Measurements from ENCODE around the gene AXDND1. TPM values are rescaled to one million over a fixed set of nuclear protein-coding genes. Genes with fewer than 3 reads are reported as not detected.

Gene AXDND1
- total and polyA plus RNA-seq, 2 of the 8 experiments (the other 6 are each of a cell fraction or from before 2014, with no cell fraction given), result 0.61 TPM; not detected in 1

- TF ChIP-seq BRCA1 (IDR thresholded peaks at IDR 0.05; ENCODE audit: low read depth, low read length), result no peak
These were observed 220.5 kb downstream of the AXDND1 start (continued) for GRCh38 chr1:179586107-179586823.
